SK-N-SH (cell line): ENCODE results near the gene SPATA12. TPM values are rescaled to one million over a fixed set of nuclear protein-coding genes. Genes with fewer than 3 reads are reported as not detected.

ENCODE experiments used
- CTCF ChIA-PET: fragments of 300-600, 350-600 bp; formaldehyde crosslinking; extraction: SDS; loops from one replicate; lab custom pipeline; 2021; lab: Yijun Ruan, JAX
- POLR2A ChIA-PET: fragments of 350-600 bp; sonication (Branson Sonifier 250); formaldehyde crosslinking; extraction: SDS; loops from one replicate; lab custom pipeline; 2020; ENCODE audit warnings: antibody characterized with exemption, inconsistent platforms; lab: Yijun Ruan, JAX
- DNase-seq: peaks from one replicate; pipeline ENCODE4 v3.0.0; 2012
- H2AFZ ChIP-seq: fragments of 200-600 bp; sonication (generic); 2 replicates; pipeline ENCODE4 v1.8.1; 2016; ENCODE audit warnings: antibody characterized with exemption, mild to moderate bottlenecking, low read depth
- H3F3A ChIP-seq: fragments of 200-600 bp; sonication (generic); replicated peaks from 2 replicates; pipeline ENCODE3; 2016; ENCODE audit warnings: antibody characterized with exemption, mild to moderate bottlenecking; ENCODE audit not compliant: insufficient read depth
- H3K27ac ChIP-seq, 2 experiments: fragments of 200-500 bp in 1 of 2; fragments of 200-600 bp in 1 of 2; sonication (Bioruptor generic) in 1 of 2; sonication (generic), shearing (Covaris generic) in 1 of 2; 2 replicates each; pipeline versions ENCODE4 v1.5.1 to v1.6.1; 2014 to 2016; ENCODE audit warnings: low read depth in 2 of 2, inconsistent platforms in 1 of 2, low read length in 1 of 2, mild to moderate bottlenecking in 1 of 2, mixed read lengths in 1 of 2
- H3K27me3 ChIP-seq: fragments of 200-600 bp; sonication (generic), shearing (Covaris generic); 2 replicates; pipeline ENCODE4 v1.6.1; 2016; ENCODE audit warnings: mixed run types; ENCODE audit not compliant: insufficient read depth
- H3K36me3 ChIP-seq, 2 experiments: fragments of 200-500 bp in 1 of 2; fragments of 200-600 bp in 1 of 2; sonication (Bioruptor generic) in 1 of 2; sonication (generic) in 1 of 2; replicated peaks in 1 of 2; 2 replicates each; pipeline versions ENCODE3 to v1.5.1; 2014 to 2016; ENCODE audit warnings: low read length in 1 of 2, mild to moderate bottlenecking in 1 of 2; ENCODE audit not compliant: insufficient read depth in 2 of 2, control insufficient read depth in 1 of 2
- H3K4me1 ChIP-seq, 2 experiments: fragments of 200-500 bp in 1 of 2; fragments of 200-600 bp in 1 of 2; sonication (Bioruptor generic) in 1 of 2; sonication (generic), shearing (Covaris generic) in 1 of 2; 2 replicates each; pipeline versions ENCODE4 v1.5.1 to v1.6.1; 2014 to 2016; ENCODE audit warnings: low read depth in 1 of 2, low read length in 1 of 2, mixed run types in 1 of 2; ENCODE audit not compliant: insufficient read depth in 2 of 2, control insufficient read depth in 1 of 2
- H3K4me2 ChIP-seq: fragments of 200-600 bp; sonication (generic), shearing (Covaris generic); 2 replicates; pipeline ENCODE4 v1.6.1; 2017; ENCODE audit warnings: mixed run types
- H3K4me3 ChIP-seq, 2 experiments: fragments of 200-500 bp in 1 of 2; fragments of 200-600 bp in 1 of 2; sonication (Bioruptor generic) in 1 of 2; sonication (generic), shearing (Covaris generic) in 1 of 2; 2 replicates each; pipeline versions ENCODE4 v1.5.1 to v1.8.1; 2014 to 2016; ENCODE audit warnings: low read depth in 2 of 2, inconsistent platforms in 1 of 2, low read length in 1 of 2, mild to moderate bottlenecking in 1 of 2, mixed read lengths in 1 of 2, moderate library complexity in 1 of 2
- H3K79me2 ChIP-seq: fragments of 200-600 bp; sonication (generic); 2 replicates; pipeline ENCODE4 v1.8.1; 2017; ENCODE audit warnings: mild to moderate bottlenecking; ENCODE audit not compliant: insufficient read depth
- H3K9ac ChIP-seq: fragments of 200-600 bp; sonication (generic); 2 replicates; pipeline ENCODE4 v1.6.1; 2017; ENCODE audit warnings: mixed run types
- H3K9me2 ChIP-seq: fragments of 200-600 bp; sonication (generic); 2 replicates; pipeline ENCODE4 v1.6.1; 2017; ENCODE audit warnings: mixed run types
- H3K9me3 ChIP-seq: fragments of 200-600 bp; sonication (generic); 2 replicates; pipeline ENCODE4 v1.6.1; 2017; ENCODE audit warnings: mixed run types, mild to moderate bottlenecking, moderate library complexity
- H4K20me1 ChIP-seq: fragments of 200-600 bp; sonication (generic); 2 replicates; pipeline ENCODE4 v1.6.1; 2017; ENCODE audit warnings: mild to moderate bottlenecking, mixed run types; ENCODE audit not compliant: insufficient read depth
- EZH2phosphoT487 ChIP-seq: fragments of 200-600 bp; sonication (generic); IDR thresholded peaks from 2 replicates; pipeline ENCODE4 v1.6.1; 2017; ENCODE audit warnings: low read depth, mixed run types, mild to moderate bottlenecking, antibody characterized with exemption, moderate library complexity, borderline replicate concordance
- FOSL2 ChIP-seq: IDR thresholded peaks from 2 replicates; pipeline ENCODE4 v1.4.0; 2012; ENCODE audit warnings: low read depth, mild to moderate bottlenecking, moderate library complexity, borderline replicate concordance
- GATA2 ChIP-seq: sonication (generic); formaldehyde crosslinking; IDR thresholded peaks from 2 replicates; pipeline ENCODE4 v1.5.0; 2020; ENCODE audit warnings: mild to moderate bottlenecking, missing genetic modification reagents
- JUND ChIP-seq: IDR thresholded peaks from 2 replicates; pipeline ENCODE4 v1.4.0; 2012
- MEF2A ChIP-seq: IDR thresholded peaks from 2 replicates; pipeline ENCODE4 v1.4.0; 2012; ENCODE audit warnings: low read depth, borderline replicate concordance
- NRF1 ChIP-seq: IDR thresholded peaks from 2 replicates; pipeline ENCODE4 v1.6.1; 2012; ENCODE audit warnings: low read depth, mild to moderate bottlenecking, low read length
- RAD21 ChIP-seq: IDR thresholded peaks from 2 replicates; pipeline ENCODE4 v1.6.1; 2012; ENCODE audit warnings: mild to moderate bottlenecking, low read length
- SMC3 ChIP-seq: IDR thresholded peaks from 2 replicates; pipeline ENCODE4 v1.6.1; 2012; ENCODE audit warnings: low read depth, low read length, improper control_type of control experiment
- TEAD4 ChIP-seq: IDR thresholded peaks from 2 replicates; pipeline ENCODE4 v1.4.0; 2012; ENCODE audit warnings: mild to moderate bottlenecking, borderline replicate concordance; ENCODE audit not compliant: insufficient read depth
- whole genome bisulfite sequencing: methylation state at CpG from one replicate; pipeline ENCODE4 v1.1.6; 2017; ENCODE audit warnings: low lambda C conversion rate; 5-methylcytosine and 5-hydroxymethylcytosine counted together
- polyA plus RNA-seq, 3 experiments: library from polyadenylated mRNA; depleted of rRNA; stranded (reverse); fragments of >200 nt; gene quantifications; 2 replicates each; pipeline ENCODE4 v1.2.3, GENCODE V29; 2012
- TF ChIP-seq, protein P1 (sequence below): IDR thresholded peaks from 2 replicates; pipeline ENCODE4 v1.4.0; 2012; ENCODE audit warnings: low read depth, borderline replicate concordance
- TF ChIP-seq, protein P2 (sequence below): IDR thresholded peaks from 2 replicates; pipeline ENCODE4 v1.4.0; 2012; ENCODE audit warnings: low read depth, borderline replicate concordance
- TF ChIP-seq, protein P3 (sequence below): IDR thresholded peaks from 2 replicates; pipeline ENCODE4; 2012
- TF ChIP-seq, protein P4 (sequence below): fragments of 150-350 bp; IDR thresholded peaks from 2 replicates; pipeline ENCODE4 v1.6.1; 2017; ENCODE audit warnings: antibody characterized with exemption, low read length, low read depth, borderline replicate concordance
- TF ChIP-seq, protein P5 (sequence below): fragments of 150-350 bp; IDR thresholded peaks from 2 replicates; pipeline ENCODE4 v1.6.1; 2016; ENCODE audit warnings: mild to moderate bottlenecking, low read depth, low read length

SPATA12 gene
- polyA plus RNA-seq, 1 of the 3 experiments (the other 2 are of a cell fraction): 0.33 TPM

DNA sequence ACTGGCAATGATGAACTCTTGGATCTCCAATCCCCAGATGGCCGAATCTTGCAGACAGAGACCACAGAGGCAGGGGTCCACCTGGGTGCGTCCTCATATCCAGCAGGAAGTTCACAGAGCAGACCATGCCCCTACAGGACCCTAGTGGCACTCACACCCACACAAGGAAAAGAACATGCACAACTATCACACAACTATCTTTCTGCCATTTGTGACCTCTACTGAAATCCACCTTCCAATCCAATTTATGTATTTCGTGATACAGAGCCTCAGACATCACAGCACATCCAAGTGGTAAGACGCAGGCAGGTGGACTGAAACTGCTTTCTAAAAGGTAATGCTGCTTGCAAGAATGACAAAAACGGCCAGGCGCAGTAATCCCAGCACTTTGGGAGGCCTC lies 44.6 kb upstream of the SPATA12 start:
- Histone ChIP-seq H3K79me2 (no peaks in the 10 kb centered on the region), H3K4me2 (no peak overlapping the region), H4K20me1 (no peaks in the 10 kb centered on the region), H3K4me3 (no peak overlapping the region), H3K9me2 (no peaks in the 10 kb centered on the region), H2AFZ (no peak overlapping the region), H3K27ac (no peak overlapping the region), H3K36me3 (no peaks in the 10 kb centered on the region), H3K27me3 (no peaks in the 10 kb centered on the region), H3K9ac (no peak overlapping the region), H3K4me1 (peaks cover 11 to 12% of the 10 kb centered on the region in 2 experiments; a peak in 3 of 4 replicates), H3K9me3 (no peaks in the 10 kb centered on the region), H3F3A (no peaks in the 10 kb centered on the region)
- DNase-seq: no peak
- ChIA-PET CTCF (interaction anchor here (2.0 kb wide), 1 partner anchor 20 kb away, joined by 6 read pairs; no protein-coding TSS in a partner anchor), POLR2A (no interaction called here)
- 91% methylated on average over 6 of the region's 6 CpGs for WGBS
- TF ChIP-seq, protein P1, sequence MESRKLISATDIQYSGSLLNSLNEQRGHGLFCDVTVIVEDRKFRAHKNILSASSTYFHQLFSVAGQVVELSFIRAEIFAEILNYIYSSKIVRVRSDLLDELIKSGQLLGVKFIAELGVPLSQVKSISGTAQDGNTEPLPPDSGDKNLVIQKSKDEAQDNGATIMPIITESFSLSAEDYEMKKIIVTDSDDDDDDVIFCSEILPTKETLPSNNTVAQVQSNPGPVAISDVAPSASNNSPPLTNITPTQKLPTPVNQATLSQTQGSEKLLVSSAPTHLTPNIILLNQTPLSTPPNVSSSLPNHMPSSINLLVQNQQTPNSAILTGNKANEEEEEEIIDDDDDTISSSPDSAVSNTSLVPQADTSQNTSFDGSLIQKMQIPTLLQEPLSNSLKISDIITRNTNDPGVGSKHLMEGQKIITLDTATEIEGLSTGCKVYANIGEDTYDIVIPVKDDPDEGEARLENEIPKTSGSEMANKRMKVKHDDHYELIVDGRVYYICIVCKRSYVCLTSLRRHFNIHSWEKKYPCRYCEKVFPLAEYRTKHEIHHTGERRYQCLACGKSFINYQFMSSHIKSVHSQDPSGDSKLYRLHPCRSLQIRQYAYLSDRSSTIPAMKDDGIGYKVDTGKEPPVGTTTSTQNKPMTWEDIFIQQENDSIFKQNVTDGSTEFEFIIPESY: no peak
- TF ChIP-seq GATA2 (CRISPR knock-in tag) (no peak), TEAD4 (no peak), JUND (no peak), EZH2phosphoT487 (no peak), RAD21 (no peak), SMC3 (no peak), MEF2A (no peak), FOSL2 (no peak), NRF1 (no peak)
- TF ChIP-seq, protein P2, sequence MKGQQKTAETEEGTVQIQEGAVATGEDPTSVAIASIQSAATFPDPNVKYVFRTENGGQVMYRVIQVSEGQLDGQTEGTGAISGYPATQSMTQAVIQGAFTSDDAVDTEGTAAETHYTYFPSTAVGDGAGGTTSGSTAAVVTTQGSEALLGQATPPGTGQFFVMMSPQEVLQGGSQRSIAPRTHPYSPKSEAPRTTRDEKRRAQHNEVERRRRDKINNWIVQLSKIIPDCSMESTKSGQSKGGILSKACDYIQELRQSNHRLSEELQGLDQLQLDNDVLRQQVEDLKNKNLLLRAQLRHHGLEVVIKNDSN: no peak
- TF ChIP-seq, protein P3, sequence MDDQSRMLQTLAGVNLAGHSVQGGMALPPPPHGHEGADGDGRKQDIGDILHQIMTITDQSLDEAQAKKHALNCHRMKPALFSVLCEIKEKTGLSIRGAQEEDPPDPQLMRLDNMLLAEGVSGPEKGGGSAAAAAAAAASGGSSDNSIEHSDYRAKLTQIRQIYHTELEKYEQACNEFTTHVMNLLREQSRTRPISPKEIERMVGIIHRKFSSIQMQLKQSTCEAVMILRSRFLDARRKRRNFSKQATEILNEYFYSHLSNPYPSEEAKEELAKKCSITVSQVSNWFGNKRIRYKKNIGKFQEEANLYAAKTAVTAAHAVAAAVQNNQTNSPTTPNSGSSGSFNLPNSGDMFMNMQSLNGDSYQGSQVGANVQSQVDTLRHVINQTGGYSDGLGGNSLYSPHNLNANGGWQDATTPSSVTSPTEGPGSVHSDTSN: no peak
- TF ChIP-seq, protein P4, sequence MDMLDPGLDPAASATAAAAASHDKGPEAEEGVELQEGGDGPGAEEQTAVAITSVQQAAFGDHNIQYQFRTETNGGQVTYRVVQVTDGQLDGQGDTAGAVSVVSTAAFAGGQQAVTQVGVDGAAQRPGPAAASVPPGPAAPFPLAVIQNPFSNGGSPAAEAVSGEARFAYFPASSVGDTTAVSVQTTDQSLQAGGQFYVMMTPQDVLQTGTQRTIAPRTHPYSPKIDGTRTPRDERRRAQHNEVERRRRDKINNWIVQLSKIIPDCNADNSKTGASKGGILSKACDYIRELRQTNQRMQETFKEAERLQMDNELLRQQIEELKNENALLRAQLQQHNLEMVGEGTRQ: no peak
- TF ChIP-seq, protein P5, sequence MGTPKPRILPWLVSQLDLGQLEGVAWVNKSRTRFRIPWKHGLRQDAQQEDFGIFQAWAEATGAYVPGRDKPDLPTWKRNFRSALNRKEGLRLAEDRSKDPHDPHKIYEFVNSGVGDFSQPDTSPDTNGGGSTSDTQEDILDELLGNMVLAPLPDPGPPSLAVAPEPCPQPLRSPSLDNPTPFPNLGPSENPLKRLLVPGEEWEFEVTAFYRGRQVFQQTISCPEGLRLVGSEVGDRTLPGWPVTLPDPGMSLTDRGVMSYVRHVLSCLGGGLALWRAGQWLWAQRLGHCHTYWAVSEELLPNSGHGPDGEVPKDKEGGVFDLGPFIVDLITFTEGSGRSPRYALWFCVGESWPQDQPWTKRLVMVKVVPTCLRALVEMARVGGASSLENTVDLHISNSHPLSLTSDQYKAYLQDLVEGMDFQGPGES: no peak
